Endodermal cell (in vitro differentiated cells): Measurements from ENCODE around the gene TSR1. TPM values are rescaled to one million over a fixed set of nuclear protein-coding genes. Genes with fewer than 3 reads are reported as not detected.

Experiments
- DNase-seq: peaks from one replicate; pipeline ENCODE4 v3.0.0-alpha.2; 2017
- H3K27ac ChIP-seq: 2 replicates; pipeline ENCODE4 v1.5.1; 2013; ENCODE audit warnings: mild to moderate bottlenecking, low read depth, low read length, moderate library complexity
- H3K27me3 ChIP-seq: 2 replicates; pipeline ENCODE4 v1.6.1; 2013; ENCODE audit warnings: mild to moderate bottlenecking, low read length, moderate library complexity; ENCODE audit not compliant: insufficient read depth, control insufficient read depth, poor library complexity, severe bottlenecking
- H3K36me3 ChIP-seq: 2 replicates; pipeline ENCODE4 v1.7.0; 2013; ENCODE audit warnings: mild to moderate bottlenecking, low read length, moderate library complexity; ENCODE audit not compliant: control insufficient read depth, insufficient read depth
- H3K4me1 ChIP-seq: one replicate; pipeline ENCODE4 v1.7.0; 2013; ENCODE audit warnings: low read length; ENCODE audit not compliant: control insufficient read depth, insufficient read depth
- H3K4me3 ChIP-seq: 2 replicates; pipeline ENCODE4 v1.5.1; 2013; ENCODE audit warnings: mild to moderate bottlenecking, low read length, moderate library complexity
- H3K9ac ChIP-seq: 2 replicates; pipeline ENCODE4 v1.6.1; 2013; ENCODE audit warnings: mild to moderate bottlenecking, low read length, moderate library complexity; ENCODE audit not compliant: poor library complexity, severe bottlenecking; ENCODE audit errors: extremely low read depth
- H3K9me3 ChIP-seq: 2 replicates; pipeline ENCODE4 v1.6.1; 2013; ENCODE audit warnings: mild to moderate bottlenecking, low read length, moderate library complexity; ENCODE audit not compliant: control insufficient read depth
- H3K27ac Mint-ChIP-seq: 2 replicates; pipeline ENCODE4 v1.8.0; 2020; ENCODE audit warnings: mixed read lengths
- H3K27me3 Mint-ChIP-seq: 2 replicates; pipeline ENCODE4 v1.8.0; 2021; ENCODE audit warnings: mild to moderate bottlenecking, mixed read lengths; ENCODE audit not compliant: insufficient read depth
- H3K36me3 Mint-ChIP-seq: 2 replicates; pipeline ENCODE4 v1.8.0; 2020; ENCODE audit warnings: low read depth, mixed read lengths
- H3K4me1 Mint-ChIP-seq: 2 replicates; pipeline ENCODE4 v1.8.0; 2020; ENCODE audit warnings: mixed read lengths
- H3K4me3 Mint-ChIP-seq: 2 replicates; pipeline ENCODE4 v1.8.0; 2020; ENCODE audit warnings: mild to moderate bottlenecking, moderate library complexity, mixed read lengths
- H3K9me3 Mint-ChIP-seq: 2 replicates; pipeline ENCODE4 v1.8.0; 2020; ENCODE audit warnings: mild to moderate bottlenecking, mixed read lengths
- WGBS, 2 experiments: methylation state at CpG; one replicate each; pipeline versions ENCODE4 v1.1.5 to v1.1.7; 2013; ENCODE audit warnings: missing lambda C conversion rate in 2 of 2, mixed read lengths in 1 of 2; ENCODE audit not compliant: insufficient coverage in 1 of 2, insufficient read length in 1 of 2; 5-methylcytosine and 5-hydroxymethylcytosine counted together
- total RNA-seq, 2 donors: library from RNA; stranded (reverse); fragmentation: NEBNext Ultra II Directional in 1 of 2; extraction: Animal tissue kit (Norgen Biotek cat#: 25700) in 1 of 2; gene quantifications; 2 replicates in 1 of 2; 3 replicates in 1 of 2; pipeline ENCODE4 v1.2.1, GENCODE V29; 2021
- TF ChIP-seq, protein P1 (sequence below): fragments of 200-600 bp; sonication (generic); conservative IDR thresholded peaks from 2 replicates; pipeline ENCODE4 v1.5.0; 2021; ENCODE audit warnings: antibody characterized with exemption, mild to moderate bottlenecking

The TSR1 gene
- total RNA-seq, 2 donors from 2014 or later, result 40.1 to 43.3 TPM

DNA sequence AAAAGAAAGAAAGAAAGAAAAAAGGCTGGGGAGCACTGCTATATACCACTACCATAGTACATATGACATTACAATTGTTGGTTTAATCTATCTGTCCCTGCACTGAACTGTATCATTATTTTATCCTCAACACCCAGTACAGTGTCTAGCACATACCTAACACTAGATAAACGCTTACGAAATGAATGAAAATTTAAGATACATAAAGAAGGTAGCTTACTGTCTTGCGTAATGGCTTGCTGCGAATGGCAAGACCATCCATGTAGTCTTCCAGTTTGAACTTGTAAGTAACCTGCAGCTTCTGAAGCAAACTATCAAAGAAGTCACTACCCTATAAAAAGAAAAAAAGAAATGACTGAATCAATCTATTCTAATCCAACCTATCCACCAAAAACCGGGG lies 39.2 kb downstream of the TSR1 start:
- H3K9me3 Mint-ChIP-seq, result no peaks in the 10 kb centered on the region
- no peak overlapping the region for H3K4me3 Mint-ChIP-seq
- H3K27ac ChIP-seq, result no peak overlapping the region
- TF ChIP-seq, protein P1, sequence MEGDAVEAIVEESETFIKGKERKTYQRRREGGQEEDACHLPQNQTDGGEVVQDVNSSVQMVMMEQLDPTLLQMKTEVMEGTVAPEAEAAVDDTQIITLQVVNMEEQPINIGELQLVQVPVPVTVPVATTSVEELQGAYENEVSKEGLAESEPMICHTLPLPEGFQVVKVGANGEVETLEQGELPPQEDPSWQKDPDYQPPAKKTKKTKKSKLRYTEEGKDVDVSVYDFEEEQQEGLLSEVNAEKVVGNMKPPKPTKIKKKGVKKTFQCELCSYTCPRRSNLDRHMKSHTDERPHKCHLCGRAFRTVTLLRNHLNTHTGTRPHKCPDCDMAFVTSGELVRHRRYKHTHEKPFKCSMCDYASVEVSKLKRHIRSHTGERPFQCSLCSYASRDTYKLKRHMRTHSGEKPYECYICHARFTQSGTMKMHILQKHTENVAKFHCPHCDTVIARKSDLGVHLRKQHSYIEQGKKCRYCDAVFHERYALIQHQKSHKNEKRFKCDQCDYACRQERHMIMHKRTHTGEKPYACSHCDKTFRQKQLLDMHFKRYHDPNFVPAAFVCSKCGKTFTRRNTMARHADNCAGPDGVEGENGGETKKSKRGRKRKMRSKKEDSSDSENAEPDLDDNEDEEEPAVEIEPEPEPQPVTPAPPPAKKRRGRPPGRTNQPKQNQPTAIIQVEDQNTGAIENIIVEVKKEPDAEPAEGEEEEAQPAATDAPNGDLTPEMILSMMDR, result no peak
- no peak overlapping the region for H3K27ac Mint-ChIP-seq
- peaks cover 50% of the 10 kb centered on the region for H3K4me1 Mint-ChIP-seq
- whole genome bisulfite sequencing, 2 experiments, result 97 to 100% methylated on average over 3 to 5 of the region's 5 CpGs
- no peak for DNase-seq
- H3K9me3 ChIP-seq, result no peaks in the 10 kb centered on the region
- peaks cover 84% of the 10 kb centered on the region for H3K36me3 Mint-ChIP-seq
- no peaks in the 10 kb centered on the region for H3K27me3 ChIP-seq
- H3K27me3 Mint-ChIP-seq, result no peaks in the 10 kb centered on the region
- peaks cover 92% of the 10 kb centered on the region for H3K36me3 ChIP-seq
- peak overlapping the region; percentile 59 for H3K4me3 ChIP-seq
- H3K4me1 ChIP-seq, result peaks cover 13% of the 10 kb centered on the region
- H3K9ac ChIP-seq, result no peak overlapping the region

DNA sequence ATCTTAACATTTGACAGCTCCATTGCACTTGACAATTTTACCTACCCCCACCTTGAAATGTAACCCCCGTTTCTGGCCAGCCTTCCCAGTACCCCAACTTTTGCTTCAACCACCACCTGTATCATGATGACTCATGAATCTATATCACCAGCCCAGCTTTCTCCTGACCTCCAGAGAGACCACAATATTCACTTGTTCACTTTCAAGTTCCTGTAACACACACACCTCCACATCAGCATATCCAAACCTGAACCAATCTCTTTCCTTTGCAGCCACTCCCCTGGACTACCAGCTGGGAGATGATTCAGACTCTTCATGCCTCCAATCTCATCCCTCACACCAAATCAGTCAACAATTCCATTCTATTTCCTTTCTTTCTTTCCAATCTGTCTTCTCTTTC lies 40.7 kb downstream of the TSR1 start:
- Histone ChIP-seq H3K4me1 (peaks cover 9% of the 10 kb centered on the region), H3K27ac (no peak overlapping the region), H3K36me3 (peaks cover 91% of the 10 kb centered on the region), H3K27me3 (no peaks in the 10 kb centered on the region), H3K4me3 (no peak overlapping the region), H3K9me3 (no peaks in the 10 kb centered on the region), H3K9ac (no peak overlapping the region)
- Mint-ChIP-seq H3K4me3 (no peak overlapping the region), H3K9me3 (no peaks in the 10 kb centered on the region), H3K27ac (peak overlapping the region; percentile 57), H3K4me1 (peaks cover 42% of the 10 kb centered on the region), H3K36me3 (peaks cover 86% of the 10 kb centered on the region), H3K27me3 (no peaks in the 10 kb centered on the region)
- no peak for DNase-seq
- TF ChIP-seq, protein P1, result no peak
- 90 to 92% methylated on average over 1 of the region's 1 CpG for WGBS, 2 experiments

DNA sequence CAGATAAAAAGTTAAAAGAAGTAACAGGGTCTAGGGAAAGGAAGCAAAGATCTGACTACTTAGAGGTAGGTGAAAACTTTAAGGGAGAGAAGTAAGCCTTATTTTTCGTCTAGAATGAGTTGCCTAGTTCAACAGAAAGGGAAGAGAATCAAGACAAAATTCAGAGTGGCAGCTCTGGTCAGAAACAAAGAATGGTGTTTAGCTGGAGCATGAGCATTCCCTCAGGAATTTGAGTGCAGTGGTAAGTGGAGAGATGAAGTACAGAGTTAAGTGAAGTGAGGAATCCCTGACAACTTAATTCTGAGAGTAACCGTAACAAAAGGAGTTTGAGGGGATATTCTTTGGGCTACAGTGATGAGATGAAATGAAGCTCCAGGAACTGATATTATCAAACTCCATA lies 44.2 kb downstream of the TSR1 start:
- DNase-seq, result no peak
- H3K9me3 Mint-ChIP-seq, result no peaks in the 10 kb centered on the region
- no peak overlapping the region for H3K4me3 ChIP-seq
- no peaks in the 10 kb centered on the region for H3K27me3 Mint-ChIP-seq
- peaks cover 84% of the 10 kb centered on the region for H3K36me3 ChIP-seq
- peaks cover 84% of the 10 kb centered on the region for H3K36me3 Mint-ChIP-seq
- H3K4me1 ChIP-seq, result no peaks in the 10 kb centered on the region
- WGBS, 2 experiments, result 89 to 92% methylated on average over 1 to 2 of the region's 2 CpGs
- no peaks in the 10 kb centered on the region for H3K27me3 ChIP-seq
- no peak overlapping the region for H3K4me3 Mint-ChIP-seq
- no peaks in the 10 kb centered on the region for H3K9me3 ChIP-seq
- H3K9ac ChIP-seq, result no peak overlapping the region
- peaks cover 22% of the 10 kb centered on the region for H3K4me1 Mint-ChIP-seq
- TF ChIP-seq, protein P1, result no peak
- H3K27ac Mint-ChIP-seq, result no peak overlapping the region
- H3K27ac ChIP-seq, result no peak overlapping the region
